HG02571 (cell line): Measurements from ENCODE around the gene DAND5.
"Not testable (repeated sequence)": the region's sequence is repeated elsewhere in the genome, so short reads cannot be mapped to it uniquely, and the experiment has no call there.

ENCODE experiments used
- ATAC-seq: cut with Tn5 transposase; IDR thresholded peaks from one replicate; pipeline ENCODE4 v1.9.1; 2021; ENCODE audit warnings: mild to moderate bottlenecking, moderate library complexity; ENCODE audit not compliant: unreplicated experiment

The DAND5 gene

GRCh38 chr19:12965017-12965811, 4.2 kb upstream of the DAND5 start:
- peak; percentile 74 for ATAC-seq

GRCh38 chr19:12965812-12966135, 3.6 kb upstream of the DAND5 start:
- ATAC-seq: no peak

DNA sequence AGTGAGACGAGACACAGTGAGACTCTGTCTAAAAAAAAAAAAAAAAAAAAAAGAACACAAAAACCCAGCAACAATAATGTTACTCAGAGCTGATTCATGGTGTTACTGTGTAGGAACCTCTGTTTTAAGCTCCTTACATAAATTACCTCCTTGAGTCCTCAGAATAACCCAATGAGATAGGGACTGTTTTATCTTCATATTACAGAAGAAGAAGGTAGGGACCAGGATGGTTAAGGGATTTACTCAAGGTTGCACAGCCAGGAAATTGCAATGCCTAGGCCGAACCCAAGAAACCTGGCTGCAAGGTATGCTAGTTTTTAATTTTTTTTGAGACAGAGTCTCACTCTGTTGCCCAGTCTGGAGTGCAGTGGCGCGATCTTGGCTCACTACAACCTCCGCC, 1.5 kb upstream of the DAND5 start:
- no peak for ATAC-seq

DNA sequence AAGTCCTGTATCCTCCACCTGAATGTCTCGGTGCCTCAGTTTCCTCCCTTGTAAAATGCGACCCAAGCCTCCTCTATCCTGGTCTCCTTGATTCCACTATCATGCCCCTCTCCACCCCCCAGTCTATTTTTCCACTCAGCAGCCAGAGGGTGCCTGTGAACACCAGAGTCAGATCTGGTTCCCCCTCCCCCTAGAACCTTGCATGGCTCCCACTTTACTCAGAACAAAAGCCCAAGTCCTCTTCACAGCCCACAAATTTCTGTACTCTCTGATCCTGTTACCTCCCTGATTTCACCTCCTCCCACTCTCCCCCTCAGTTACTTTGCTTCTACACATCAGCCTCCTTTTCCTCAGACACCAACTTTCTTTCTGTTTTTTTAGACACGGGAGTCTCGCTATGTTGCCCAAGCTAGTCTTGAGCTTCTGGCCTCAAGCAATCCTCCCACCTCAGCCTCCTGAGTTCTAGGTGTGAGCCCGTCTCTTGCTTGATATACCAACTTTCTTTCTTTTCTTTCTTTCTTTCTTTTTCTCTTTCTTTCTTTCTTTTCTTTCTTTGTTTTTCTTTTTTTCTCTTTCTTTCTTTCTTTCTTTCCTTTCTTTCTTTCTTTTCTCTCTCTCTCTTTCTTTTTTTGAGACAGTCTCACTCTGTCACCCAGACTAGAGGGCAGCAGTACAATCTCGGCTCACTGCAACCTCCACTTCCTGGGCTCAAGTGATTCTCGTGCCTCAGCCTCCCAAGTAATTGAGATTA, 869 bp downstream of the DAND5 start:
- ATAC-seq: no peak

- ATAC-seq: no peak
These were observed 3.9 kb downstream of the DAND5 start for GRCh38 chr19:12973236-12973635.

DNA sequence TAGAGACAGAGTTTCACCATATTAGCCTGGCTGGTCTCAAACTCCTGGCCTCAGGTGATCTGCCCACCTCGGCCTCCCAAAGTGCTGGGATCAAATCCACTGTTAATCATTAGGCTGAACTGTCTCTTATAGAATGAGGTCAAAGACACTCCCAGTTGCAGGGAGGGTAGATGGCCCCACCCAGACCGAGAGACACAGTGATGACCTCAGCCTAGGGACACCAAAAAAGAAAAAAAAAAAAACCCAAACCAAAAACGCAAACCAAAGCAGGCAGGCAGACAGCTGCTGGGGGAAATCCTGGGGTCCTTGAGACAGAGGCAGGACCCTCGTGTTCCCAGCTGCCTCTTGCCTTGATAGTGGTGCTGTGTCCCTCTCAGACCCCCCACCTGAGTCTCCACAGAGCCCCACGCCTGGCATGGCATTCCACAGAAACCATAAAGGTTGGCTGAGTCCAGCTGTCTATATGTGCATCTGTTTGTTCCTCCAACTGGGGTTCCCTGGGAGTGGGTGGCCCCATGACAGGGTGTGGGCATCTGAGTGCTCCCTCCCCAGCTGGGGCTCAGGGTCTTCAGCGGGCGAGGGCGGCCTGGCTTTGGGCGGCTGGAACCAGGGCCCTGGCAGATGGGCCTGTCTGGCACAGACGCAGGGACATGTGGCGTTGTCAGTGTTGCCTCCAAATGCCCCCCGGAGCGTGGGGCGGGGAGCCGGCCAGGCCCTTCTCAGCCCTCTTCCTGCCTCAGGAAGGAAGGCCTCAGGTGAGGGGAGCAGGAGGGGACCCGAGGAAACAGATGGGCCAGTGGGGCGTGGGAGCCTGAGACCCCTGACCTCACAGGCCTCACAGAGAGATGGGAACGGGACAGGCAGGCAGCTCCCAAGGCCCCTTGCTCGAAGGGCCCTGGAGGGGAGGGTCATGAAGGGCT, 5.2 kb downstream of the DAND5 start:
- no peak for ATAC-seq

DNA sequence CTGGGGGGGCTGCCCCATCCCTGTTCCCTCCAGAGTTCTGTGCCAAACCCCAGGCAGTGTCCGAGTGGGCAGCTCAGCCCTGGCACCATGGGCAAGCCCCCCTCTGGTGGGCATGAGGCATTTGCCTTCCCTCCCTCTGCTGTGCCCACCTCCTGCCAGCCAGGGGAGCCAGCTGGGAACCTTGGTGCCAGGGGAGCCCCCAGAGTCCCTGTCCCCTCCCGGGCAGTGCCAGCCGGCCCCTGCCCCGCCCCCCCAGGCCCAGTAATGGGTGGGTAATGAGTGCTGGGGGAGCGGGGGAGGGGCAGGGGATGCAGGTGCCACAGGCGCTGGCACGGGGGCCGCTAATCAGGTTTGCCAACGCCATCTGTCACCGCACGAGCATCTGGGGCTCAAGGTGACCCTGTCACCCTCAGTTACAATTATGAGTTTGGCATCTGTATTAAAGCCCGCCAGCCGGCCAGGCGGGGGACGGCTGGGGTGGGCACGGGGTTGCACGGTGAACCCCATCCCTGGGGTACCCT, 5.9 kb downstream of the DAND5 start:
- no peak for ATAC-seq

DNA sequence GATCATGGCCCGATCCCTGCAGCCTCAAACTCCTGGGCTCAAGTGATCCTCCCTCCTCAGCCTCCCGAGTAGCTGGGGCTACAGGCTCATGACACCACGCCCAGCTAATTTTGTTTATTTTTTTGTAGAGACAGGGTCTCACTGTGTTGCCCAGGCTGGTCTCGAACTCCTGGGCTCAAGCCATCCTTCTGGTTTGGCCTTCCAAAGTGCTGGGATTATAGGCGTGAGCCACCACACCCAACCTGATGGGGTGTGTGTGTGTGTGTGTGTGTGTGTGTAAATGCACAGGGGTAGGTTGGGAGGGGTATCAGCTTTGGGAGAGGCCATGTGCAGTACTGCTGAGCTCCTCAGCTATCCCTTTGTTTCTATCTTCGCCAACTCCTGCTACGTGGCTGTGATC, 6.7 kb downstream of the DAND5 start:
- not testable (repeated sequence) for ATAC-seq

GRCh38 chr19:12979974-12980373, 10.6 kb downstream of the DAND5 start:
- no peak for ATAC-seq

DNA sequence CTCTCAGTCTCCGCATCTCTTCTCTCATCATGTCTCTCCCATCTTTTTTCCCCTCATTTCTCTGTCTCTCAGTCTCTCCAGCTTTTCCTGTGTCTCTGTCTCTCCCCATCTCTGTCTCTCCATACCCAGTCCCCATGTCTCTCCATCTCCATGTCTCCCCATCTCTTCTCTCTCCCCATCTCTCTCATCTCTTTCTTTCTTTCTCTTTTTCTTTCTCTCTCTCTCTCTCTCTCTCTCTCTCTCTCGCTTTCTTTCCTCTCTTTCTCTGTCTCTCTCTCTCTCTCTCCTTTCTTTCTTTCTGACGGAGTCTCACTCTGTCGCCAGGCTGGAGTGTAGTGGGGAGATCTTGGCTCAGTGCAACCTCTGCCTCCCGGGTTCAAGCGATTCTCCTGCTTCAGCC, 13.3 kb downstream of the DAND5 start:
- ATAC-seq: no peak

GRCh38 chr19:12983091-12983490, 13.7 kb downstream of the DAND5 start:
- ATAC-seq: no peak

- no peak for ATAC-seq
These were observed 14.3 kb downstream of the DAND5 start for GRCh38 chr19:12983542-12984142.

DNA sequence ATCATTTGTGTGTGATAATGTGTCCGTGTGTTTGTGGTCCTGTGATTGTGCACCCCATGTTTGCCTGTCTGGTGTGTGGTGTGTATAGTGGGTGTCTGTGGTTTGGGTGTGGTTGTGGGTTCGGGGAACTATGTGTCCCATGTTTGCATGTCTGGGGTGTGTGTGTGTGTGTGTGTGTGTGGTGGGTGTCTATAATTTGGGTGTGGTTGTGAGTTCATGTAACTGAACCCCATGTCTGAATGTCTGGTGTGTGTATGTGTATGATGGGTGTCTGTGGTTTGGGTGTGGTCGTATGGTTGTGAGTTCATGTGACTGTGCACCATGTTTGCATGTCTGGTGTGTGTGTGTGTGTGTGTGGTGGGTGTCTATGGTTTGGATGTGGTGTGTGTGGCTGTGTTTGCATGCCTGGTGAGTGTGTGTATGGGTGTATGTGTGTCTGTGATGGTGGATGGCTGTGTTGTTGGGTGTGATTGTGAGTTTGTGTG, 14.8 kb downstream of the DAND5 start:
- no peak for ATAC-seq

GRCh38 chr19:12984683-12985048, 15.3 kb downstream of the DAND5 start:
- no peak for ATAC-seq

DNA sequence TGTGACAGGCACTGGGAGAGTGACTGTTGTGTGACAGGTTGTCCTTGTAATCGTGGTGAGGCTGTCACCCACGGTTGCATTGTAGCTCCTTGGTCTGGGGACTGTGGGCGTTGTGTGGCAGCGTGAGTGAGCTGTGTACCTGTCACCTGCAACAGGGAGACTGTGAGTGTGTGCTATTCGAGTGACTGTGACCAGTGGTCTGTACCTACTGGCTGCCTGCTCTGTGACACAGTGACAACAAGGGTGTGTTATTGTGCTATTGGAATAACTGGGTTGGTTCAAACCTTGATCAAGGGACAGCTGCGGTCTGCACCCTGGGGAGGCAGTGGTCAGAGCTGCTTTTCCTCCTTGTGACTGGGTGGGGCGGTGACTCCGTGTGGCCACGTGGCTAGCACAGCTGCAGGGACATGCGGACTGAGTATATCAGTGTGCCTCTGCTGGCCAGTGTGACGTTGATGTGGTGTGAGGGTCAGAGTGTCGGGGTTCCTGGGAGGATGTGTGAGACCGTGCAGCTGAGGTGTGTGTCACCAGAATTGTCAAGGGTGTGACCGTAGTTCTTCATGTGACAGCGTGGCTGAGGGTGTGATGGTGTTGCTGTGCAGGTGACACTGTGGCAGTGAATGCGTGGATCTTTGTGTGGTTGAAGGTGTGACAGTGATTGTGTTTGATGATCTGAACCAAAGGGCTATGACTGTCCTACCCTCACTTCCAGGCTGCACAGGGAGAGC, 15.8 kb downstream of the DAND5 start:
- ATAC-seq: no peak

GRCh38 chr19:12986726-12987125, 17.4 kb downstream of the DAND5 start:
- no peak for ATAC-seq

GRCh38 chr19:12987190-12987589, 17.8 kb downstream of the DAND5 start:
- no peak for ATAC-seq

DNA sequence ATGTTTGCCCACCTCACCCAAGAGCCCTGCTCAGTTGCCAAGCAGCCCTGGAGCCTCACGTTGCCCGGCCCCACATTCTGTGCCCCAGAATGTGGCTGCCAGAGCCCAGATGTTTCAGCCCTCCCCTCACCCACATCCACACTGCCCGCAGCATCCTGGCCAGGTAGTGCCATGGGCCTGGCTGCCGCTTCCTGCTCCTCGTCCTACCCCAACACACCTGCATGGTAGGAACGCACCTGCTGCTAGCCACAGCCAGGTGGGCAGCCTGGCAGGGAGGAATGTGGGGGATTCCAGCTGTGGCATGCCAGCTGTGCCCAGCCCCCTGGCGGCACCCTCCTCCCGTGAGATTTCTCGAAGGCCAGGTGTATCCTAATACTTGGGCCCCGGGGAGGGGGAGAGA, 18.4 kb downstream of the DAND5 start:
- no peak for ATAC-seq

DNA sequence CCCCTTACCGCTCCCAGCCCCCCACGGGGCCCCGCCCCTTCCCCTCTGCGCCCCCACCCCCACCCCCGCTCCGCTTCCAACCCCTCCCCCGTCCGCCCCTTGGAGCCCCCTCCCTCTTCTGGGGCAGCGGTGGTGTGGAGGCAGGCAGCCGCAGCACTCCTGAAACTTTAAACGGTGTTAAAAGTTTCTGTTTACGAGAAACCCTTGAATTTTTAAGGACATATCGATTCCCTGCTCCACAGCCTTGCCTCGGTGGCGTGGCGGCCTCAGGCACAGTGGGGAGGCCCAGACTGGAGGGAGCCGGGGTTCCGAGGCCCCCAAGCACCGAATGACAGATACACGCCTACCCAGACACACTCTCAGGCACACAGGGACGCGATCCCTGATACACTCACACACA, 21.1 kb downstream of the DAND5 start:
- ATAC-seq: no peak

GRCh38 chr19:12990853-12991252, 21.5 kb downstream of the DAND5 start:
- ATAC-seq: no peak
